ENCODE results near the gene ZG16B. TPM values are rescaled to one million over a fixed set of nuclear protein-coding genes. Genes with fewer than 3 reads are reported as not detected.

The ZG16B gene
- total RNA-seq, 1 experiment from 2014 or later, result not detected

DNA sequence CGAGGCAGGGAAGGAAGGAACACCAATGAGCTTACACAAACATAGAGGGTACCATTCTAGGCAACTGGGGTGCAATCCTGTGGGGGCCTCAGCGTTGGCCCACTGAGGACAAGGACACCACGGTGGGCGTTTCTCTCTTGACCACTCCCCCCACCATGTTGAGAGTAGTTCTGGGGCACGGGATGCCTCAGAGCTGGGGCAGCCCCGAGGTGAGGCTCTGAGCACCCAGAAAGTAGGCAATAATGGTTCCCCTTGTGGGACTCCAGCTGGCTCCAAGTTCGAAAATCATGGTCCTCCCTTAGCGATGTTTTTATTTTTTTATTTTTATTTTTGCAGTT is 8.0 kb upstream of the ZG16B start:
- no peaks in the 10 kb centered on the region for H3K4me1 ChIP-seq (ENCODE audit: insufficient read depth, low read length, poor library complexity, severe bottlenecking)
- no peaks in the 10 kb centered on the region for H3K27me3 ChIP-seq (replicated peaks; ENCODE audit: insufficient read depth, low read depth, low read length, poor library complexity)
- H3K4me3 ChIP-seq (ENCODE audit: low read depth, low read length, poor library complexity, severe bottlenecking), result no peak overlapping the region
- ChIA-PET CTCF (no interaction called here), POLR2A (ENCODE audit: low non-redundant PET) (no interaction called here)
- H3K36me3 ChIP-seq (ENCODE audit: insufficient read depth, low read length, poor library complexity, severe bottlenecking), result no peaks in the 10 kb centered on the region
- intact Hi-C loops (cut with micrococcal nuclease; ENCODE audit: unreplicated experiment), result no loop called here
- H3K27ac ChIP-seq (ENCODE audit: low read depth, low read length, poor library complexity, severe bottlenecking), result no peak overlapping the region
- no TSS peak for BruUV-seq (replicated peaks)
- TF ChIP-seq CTCF (conservative IDR thresholded peaks at IDR 0.05; ENCODE audit: low read depth, low read length), result no peak
- no peak for TF ChIP-seq EZH2 (IDR thresholded peaks at IDR 0.05; ENCODE audit: borderline replicate concordance, low read depth, low read length, poor library complexity, severe bottlenecking)
- H3K9me3 ChIP-seq (ENCODE audit: low read depth, low read length, poor library complexity, severe bottlenecking), result no peaks in the 10 kb centered on the region
- no peak for DNase-seq (ENCODE audit: low spot score)

GRCh38 chr16:2822496-2822895 is 7.6 kb upstream of the ZG16B start:
- ChIA-PET POLR2A (ENCODE audit: low non-redundant PET) (no interaction called here), CTCF (interaction anchor here (1.0 kb wide), 1 partner anchor 16 kb away, joined by 6 read pairs; no protein-coding TSS in a partner anchor)
- BruUV-seq (replicated peaks), result no TSS peak
- no peak overlapping the region for H3K4me3 ChIP-seq (ENCODE audit: low read depth, low read length, poor library complexity, severe bottlenecking)
- H3K4me1 ChIP-seq (ENCODE audit: insufficient read depth, low read length, poor library complexity, severe bottlenecking), result no peaks in the 10 kb centered on the region
- H3K27ac ChIP-seq (ENCODE audit: low read depth, low read length, poor library complexity, severe bottlenecking), result no peak overlapping the region
- H3K27me3 ChIP-seq (replicated peaks; ENCODE audit: insufficient read depth, low read depth, low read length, poor library complexity), result no peaks in the 10 kb centered on the region
- H3K36me3 ChIP-seq (ENCODE audit: insufficient read depth, low read length, poor library complexity, severe bottlenecking), result no peaks in the 10 kb centered on the region
- TF ChIP-seq CTCF (conservative IDR thresholded peaks at IDR 0.05; ENCODE audit: low read depth, low read length) (no peak), EZH2 (IDR thresholded peaks at IDR 0.05; ENCODE audit: borderline replicate concordance, low read depth, low read length, poor library complexity, severe bottlenecking) (no peak)
- intact Hi-C loops (cut with micrococcal nuclease; ENCODE audit: unreplicated experiment), result no loop called here
- no peak for DNase-seq (ENCODE audit: low spot score)
- no peaks in the 10 kb centered on the region for H3K9me3 ChIP-seq (ENCODE audit: low read depth, low read length, poor library complexity, severe bottlenecking)

DNA sequence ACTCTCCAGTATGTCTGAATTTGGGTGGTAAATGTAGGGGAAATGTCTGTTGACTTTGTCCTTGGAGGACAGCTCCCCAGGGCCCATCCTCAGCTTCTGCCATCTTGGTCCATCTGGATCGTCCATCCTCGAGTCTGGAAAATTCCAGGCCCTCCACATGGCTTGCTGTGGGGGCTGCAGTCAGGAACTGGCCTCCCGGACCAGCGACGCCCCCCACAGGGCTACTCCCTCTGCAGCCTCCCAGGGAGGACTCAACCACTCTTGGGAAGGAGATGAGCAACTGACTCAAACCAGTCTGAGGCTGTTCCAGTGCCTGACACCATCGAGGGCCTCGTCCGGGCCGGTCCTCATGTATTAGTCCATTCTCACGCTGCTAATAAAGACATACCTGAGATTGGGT is 5.5 kb upstream of the ZG16B start:
- Histone ChIP-seq H3K27me3 (replicated peaks; ENCODE audit: insufficient read depth, low read depth, low read length, poor library complexity) (no peaks in the 10 kb centered on the region), H3K9me3 (ENCODE audit: low read depth, low read length, poor library complexity, severe bottlenecking) (no peaks in the 10 kb centered on the region), H3K36me3 (ENCODE audit: insufficient read depth, low read length, poor library complexity, severe bottlenecking) (no peaks in the 10 kb centered on the region), H3K27ac (ENCODE audit: low read depth, low read length, poor library complexity, severe bottlenecking) (no peak overlapping the region), H3K4me1 (ENCODE audit: insufficient read depth, low read length, poor library complexity, severe bottlenecking) (no peaks in the 10 kb centered on the region), H3K4me3 (ENCODE audit: low read depth, low read length, poor library complexity, severe bottlenecking) (no peak overlapping the region)
- ChIA-PET POLR2A (ENCODE audit: low non-redundant PET) (interaction anchor here (0.6 kb wide), 1 partner anchor 15 kb away, joined by 3 read pairs; no protein-coding TSS in a partner anchor), CTCF (no interaction called here)
- TF ChIP-seq EZH2 (IDR thresholded peaks at IDR 0.05; ENCODE audit: borderline replicate concordance, low read depth, low read length, poor library complexity, severe bottlenecking) (no peak), CTCF (conservative IDR thresholded peaks at IDR 0.05; ENCODE audit: low read depth, low read length) (no peak)
- DNase-seq (ENCODE audit: low spot score), result no peak
- intact Hi-C loops (cut with micrococcal nuclease; ENCODE audit: unreplicated experiment), result no loop called here
- no TSS peak for BruUV-seq (replicated peaks)
